Measurements from ENCODE around the gene TMUB1. TPM values are rescaled to one million over a fixed set of nuclear protein-coding genes. Genes with fewer than 3 reads are reported as not detected.

TMUB1 gene
- total and polyA plus RNA-seq, 2 donors (not counting 1 experiment from before 2014, with no cell fraction given), result 49.2 to 102 TPM

DNA sequence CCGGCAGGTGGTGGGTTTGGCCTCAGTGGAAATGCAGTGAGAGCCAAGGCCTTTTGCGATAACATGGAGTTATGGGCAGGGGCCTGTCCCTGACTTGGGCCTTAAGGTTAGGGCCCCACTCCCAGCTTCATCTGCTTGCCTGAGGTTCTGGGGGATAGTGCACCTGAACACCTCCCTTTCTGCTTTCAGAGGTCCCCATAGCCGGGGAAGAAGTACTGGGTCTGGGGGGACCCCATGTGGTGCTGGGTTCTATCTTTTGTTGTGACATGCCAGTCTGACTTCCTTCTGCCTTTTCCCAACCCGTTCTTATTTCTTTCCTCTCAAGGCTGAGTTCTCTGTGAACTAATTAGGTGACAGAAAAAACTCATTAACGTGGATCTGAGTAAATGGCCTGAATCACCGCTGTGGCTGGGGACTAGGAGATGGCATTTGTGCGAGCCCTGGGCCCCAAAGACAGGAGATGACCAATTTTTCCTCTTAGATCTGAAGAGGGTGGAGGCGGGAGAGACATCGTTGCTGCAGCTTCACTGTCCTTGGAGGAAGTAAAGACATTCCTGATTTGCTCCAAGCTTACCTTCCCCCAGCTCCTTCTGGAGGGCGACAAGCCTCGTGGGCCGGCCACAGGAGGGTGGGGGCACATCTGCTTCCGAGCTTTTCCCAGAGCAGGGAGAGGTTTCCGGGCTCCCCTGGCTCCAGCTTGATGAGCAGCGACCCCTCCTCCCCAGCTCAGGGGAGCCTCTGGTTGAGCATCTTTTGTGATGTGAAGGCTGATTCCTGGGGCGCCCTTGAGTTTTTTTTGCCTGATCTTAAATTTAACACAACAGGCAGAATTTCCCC is 4.9 kb upstream of the TMUB1 start:
- intact Hi-C loops (cut with micrococcal nuclease), result loop anchor here (5.0 to 10.0 kb wide), 3 partner anchors 76 to 847 kb away; no protein-coding TSS in a partner anchor
- H3K9me3 ChIP-seq (ENCODE audit: control extremely low read depth in 1 of 3, control insufficient read depth in 2 of 3, insufficient read depth in 1 of 3, low read length in 2 of 3), result peaks cover 0 to 4% (median 0%) of the 10 kb centered on the region in 3 donors
- H4K20me1 ChIP-seq (ENCODE audit: control insufficient read depth, insufficient read depth, low read length, poor library complexity, severe bottlenecking), result no peaks in the 10 kb centered on the region
- H3K9ac ChIP-seq (ENCODE audit: low read length), result peak overlapping the region; percentile 83
- H3K4me1 ChIP-seq (ENCODE audit: control insufficient read depth in 2 of 2, insufficient read depth in 2 of 2, low read length in 2 of 2), result peaks cover 42 to 43% of the 10 kb centered on the region in 2 donors
- Mint-ChIP-seq H3K9me3 (ENCODE audit: insufficient read depth) (no peaks in the 10 kb centered on the region), H3K27ac (no peak overlapping the region), H3K4me1 (peaks cover 34% of the 10 kb centered on the region), H3K4me3 (peak overlapping the region; percentile 91), H3K27me3 (peaks cover 27% of the 10 kb centered on the region)
- H3K4me3 ChIP-seq (ENCODE audit: control extremely low read depth in 1 of 5, extremely low read depth in 1 of 5, insufficient read depth in 1 of 5, low read depth in 2 of 5, low read length in 4 of 5), result peak overlapping the region in 3 of 5 experiments; percentile 64 to 75 (median 71)
- WGBS (ENCODE audit: insufficient coverage), result 52% methylated on average over 6 of the region's 16 CpGs
- H3K36me3 ChIP-seq (replicated peaks in 1 of 2; ENCODE audit: control extremely low read depth in 1 of 2, control insufficient read depth in 1 of 2, extremely low read depth in 1 of 2, insufficient read depth in 2 of 2, low read length in 1 of 2), result no peaks in the 10 kb centered on the region
- H3K79me2 ChIP-seq (ENCODE audit: control insufficient read depth, insufficient read depth, low read length), result peaks cover under 1% of the 10 kb centered on the region
- H3K27me3 ChIP-seq (replicated peaks in 1 of 4; ENCODE audit: control extremely low read depth in 1 of 4, control insufficient read depth in 3 of 4, insufficient read depth in 4 of 4, low read length in 3 of 4), result peaks cover 0 to 57% (median 17%) of the 10 kb centered on the region in 4 experiments
- ATAC-seq (ENCODE audit: low read depth) (no peak), DNase-seq (no peak)
- ChIA-PET CTCF (interaction anchor here (0.5 to 1.3 kb wide), 3 partner anchors 17 to 396 kb away, joined by 3 to 4 read pairs (median 3); no protein-coding TSS in a partner anchor), POLR2A (no interaction called here)
- no peak overlapping the region for H3K27ac ChIP-seq (ENCODE audit: low read length in 2 of 2)
- TF ChIP-seq EZH2 (IDR thresholded peaks at IDR 0.05; ENCODE audit: borderline replicate concordance, insufficient read depth, low read depth, low read length, poor library complexity, severe bottlenecking), result no peak
- TF ChIP-seq, protein P1, sequence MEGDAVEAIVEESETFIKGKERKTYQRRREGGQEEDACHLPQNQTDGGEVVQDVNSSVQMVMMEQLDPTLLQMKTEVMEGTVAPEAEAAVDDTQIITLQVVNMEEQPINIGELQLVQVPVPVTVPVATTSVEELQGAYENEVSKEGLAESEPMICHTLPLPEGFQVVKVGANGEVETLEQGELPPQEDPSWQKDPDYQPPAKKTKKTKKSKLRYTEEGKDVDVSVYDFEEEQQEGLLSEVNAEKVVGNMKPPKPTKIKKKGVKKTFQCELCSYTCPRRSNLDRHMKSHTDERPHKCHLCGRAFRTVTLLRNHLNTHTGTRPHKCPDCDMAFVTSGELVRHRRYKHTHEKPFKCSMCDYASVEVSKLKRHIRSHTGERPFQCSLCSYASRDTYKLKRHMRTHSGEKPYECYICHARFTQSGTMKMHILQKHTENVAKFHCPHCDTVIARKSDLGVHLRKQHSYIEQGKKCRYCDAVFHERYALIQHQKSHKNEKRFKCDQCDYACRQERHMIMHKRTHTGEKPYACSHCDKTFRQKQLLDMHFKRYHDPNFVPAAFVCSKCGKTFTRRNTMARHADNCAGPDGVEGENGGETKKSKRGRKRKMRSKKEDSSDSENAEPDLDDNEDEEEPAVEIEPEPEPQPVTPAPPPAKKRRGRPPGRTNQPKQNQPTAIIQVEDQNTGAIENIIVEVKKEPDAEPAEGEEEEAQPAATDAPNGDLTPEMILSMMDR (IDR thresholded peaks at IDR 0.05), result no peak
- H3K4me2 ChIP-seq (replicated peaks; ENCODE audit: low read depth, low read length, poor library complexity, severe bottlenecking), result peak overlapping the region; percentile 100
- H2AFZ ChIP-seq (ENCODE audit: insufficient read depth, low read depth, low read length, poor library complexity, severe bottlenecking), result peak overlapping the region; percentile 84

All from B cell (primary cell).